Stimulated activated CD4-positive, alpha-beta T cell treated with anti-CD3 and anti-CD28 coated beads, Interleukin-1b, Interleukin-23, amount 100 ng/mL, for 48 hours (primary cell): ENCODE results near the gene SLC35F2.
"Not testable (repeated sequence)": the region's sequence is repeated elsewhere in the genome, so short reads cannot be mapped to it uniquely, and the experiment has no call there.

ENCODE experiments used
- DNase-seq: peaks from one replicate; pipeline ENCODE4 v3.0.0-alpha.2; 2020

SLC35F2 gene

GRCh38 chr11:107783121-107783520, 75.5 kb downstream of the SLC35F2 start:
- no peak for DNase-seq

- DNase-seq = no peak
Measured at GRCh38 chr11:107780775-107781174, 77.8 kb downstream of the SLC35F2 start.

GRCh38 chr11:107780136-107780535, 78.5 kb downstream of the SLC35F2 start:
- DNase-seq = no peak

- no peak for DNase-seq
Measured at GRCh38 chr11:107778839-107779517, 79.6 kb downstream of the SLC35F2 start.

- no peak for DNase-seq
Measured at GRCh38 chr11:107777110-107777509, 81.5 kb downstream of the SLC35F2 start.

- DNase-seq = no peak
Measured at GRCh38 chr11:107776062-107776461, 82.5 kb downstream of the SLC35F2 start.

- no peak for DNase-seq
Measured at GRCh38 chr11:107770551-107770951, 88.0 kb downstream of the SLC35F2 start.

- no peak for DNase-seq
Measured at GRCh38 chr11:107769189-107769588, 89.4 kb downstream of the SLC35F2 start.

GRCh38 chr11:107758719-107759355, 99.8 kb downstream of the SLC35F2 start:
- not testable (repeated sequence) for DNase-seq

GRCh38 chr11:107757661-107758060, 100.9 kb downstream of the SLC35F2 start:
- no peak for DNase-seq

GRCh38 chr11:107756553-107756952, 102.0 kb downstream of the SLC35F2 start:
- DNase-seq = no peak

GRCh38 chr11:107752949-107753822, 105.4 kb downstream of the SLC35F2 start:
- DNase-seq = no peak

- DNase-seq = no peak
Measured at GRCh38 chr11:107752508-107752907, 106.1 kb downstream of the SLC35F2 start.

- DNase-seq = no peak
Measured at GRCh38 chr11:107751082-107751481, 107.5 kb downstream of the SLC35F2 start.

- no peak for DNase-seq
Measured at GRCh38 chr11:107750313-107750712, 108.3 kb downstream of the SLC35F2 start.

- no peak for DNase-seq
Measured at GRCh38 chr11:107747622-107748021, 111.0 kb downstream of the SLC35F2 start.

GRCh38 chr11:107744736-107745135, 113.9 kb downstream of the SLC35F2 start:
- no peak for DNase-seq

GRCh38 chr11:107743191-107743590, 115.4 kb downstream of the SLC35F2 start:
- no peak for DNase-seq

- no peak for DNase-seq
Measured at GRCh38 chr11:107741044-107741823, 117.4 kb downstream of the SLC35F2 start.
